DMS 273 (cell line): Measurements from ENCODE around the gene HS3ST2.
"Not testable (repeated sequence)": the region's sequence is repeated elsewhere in the genome, so short reads cannot be mapped to it uniquely, and the experiment has no call there.

Experiments
- DNase-seq: peaks from one replicate; lab custom pipeline; 2025; ENCODE audit not compliant: unreplicated experiment; lab: John Stamatoyannopoulos, UW

Gene HS3ST2

DNA sequence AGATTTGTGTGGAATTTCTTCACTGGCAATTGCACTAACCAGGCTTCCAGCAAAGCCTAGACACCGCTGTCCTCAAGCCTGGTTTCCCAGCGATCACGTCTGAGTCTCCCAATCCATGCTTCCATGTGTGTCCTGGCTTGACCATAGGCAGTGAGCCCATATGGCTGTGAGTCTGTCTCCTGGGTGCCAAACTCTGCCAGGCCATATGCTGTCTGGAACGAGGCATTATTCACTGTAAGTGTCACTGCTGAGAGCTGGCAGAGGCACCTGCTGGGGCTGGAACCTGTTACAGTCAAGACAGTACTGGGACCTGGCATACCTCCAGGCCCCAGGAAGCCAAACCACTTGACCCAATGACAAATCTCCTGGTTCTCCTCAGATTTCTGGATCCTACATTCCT lies 60.4 kb downstream of the HS3ST2 start:
- peak; percentile 49 for DNase-seq

DNA sequence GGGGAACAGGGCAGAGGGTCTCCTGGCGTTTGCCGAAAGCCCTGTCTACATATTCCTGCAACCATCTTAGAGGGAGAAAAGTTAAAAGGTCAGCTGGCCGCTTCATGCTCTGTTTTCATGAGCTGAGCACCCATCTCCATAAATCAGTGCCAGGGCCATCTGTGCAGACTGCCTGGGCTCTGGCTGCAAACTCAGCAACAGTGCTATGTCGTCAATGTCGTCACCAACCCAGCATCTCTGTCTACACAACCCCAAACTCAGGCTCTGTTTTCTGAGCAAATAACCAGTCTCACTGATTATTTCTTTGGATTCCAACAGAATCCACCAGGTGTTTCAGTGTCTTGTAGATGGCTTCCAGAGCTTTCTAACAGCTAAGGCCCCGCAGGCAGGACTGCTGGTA lies 65.0 kb downstream of the HS3ST2 start:
- DNase-seq, result peak; percentile 5

DNA sequence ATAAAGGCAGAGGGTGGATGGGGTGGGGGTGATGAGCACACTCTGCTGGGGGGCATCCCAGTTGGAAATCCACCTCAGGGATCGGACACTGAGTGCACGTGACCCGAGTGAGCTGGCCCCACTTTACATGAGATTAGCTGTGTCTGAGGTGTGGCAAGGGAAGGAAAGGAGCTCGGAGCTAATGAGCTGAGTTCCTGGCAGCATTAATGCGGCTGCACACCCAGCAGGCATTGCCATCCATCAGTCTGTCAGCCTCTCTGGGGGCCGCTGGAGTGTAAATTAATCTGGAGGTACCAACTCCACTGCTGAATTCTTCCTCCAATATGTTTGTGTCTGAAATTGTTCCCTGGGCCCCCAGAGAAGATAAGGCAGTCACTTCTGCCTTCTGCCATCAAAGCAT lies 65.5 kb downstream of the HS3ST2 start:
- DNase-seq, result no peak

DNA sequence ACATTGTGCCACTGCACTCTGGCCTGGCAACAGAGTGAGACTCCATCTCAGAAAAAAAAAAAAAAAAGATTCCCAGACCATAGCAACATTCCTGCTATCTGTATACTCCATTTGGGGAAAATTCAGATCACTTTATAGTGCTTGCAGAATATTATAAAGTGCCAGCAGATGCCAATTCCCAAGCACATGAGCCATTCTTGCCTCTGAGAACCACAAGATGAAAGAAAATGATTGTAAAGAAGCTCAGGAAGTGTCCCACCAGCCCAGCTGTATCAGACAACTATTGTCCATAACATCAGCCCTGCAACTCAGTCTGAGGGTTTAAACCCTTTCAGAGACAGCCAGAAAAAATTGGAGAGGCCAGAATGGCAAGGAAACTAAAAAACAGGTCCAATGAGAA lies 69.0 kb downstream of the HS3ST2 start:
- no peak for DNase-seq

DNA sequence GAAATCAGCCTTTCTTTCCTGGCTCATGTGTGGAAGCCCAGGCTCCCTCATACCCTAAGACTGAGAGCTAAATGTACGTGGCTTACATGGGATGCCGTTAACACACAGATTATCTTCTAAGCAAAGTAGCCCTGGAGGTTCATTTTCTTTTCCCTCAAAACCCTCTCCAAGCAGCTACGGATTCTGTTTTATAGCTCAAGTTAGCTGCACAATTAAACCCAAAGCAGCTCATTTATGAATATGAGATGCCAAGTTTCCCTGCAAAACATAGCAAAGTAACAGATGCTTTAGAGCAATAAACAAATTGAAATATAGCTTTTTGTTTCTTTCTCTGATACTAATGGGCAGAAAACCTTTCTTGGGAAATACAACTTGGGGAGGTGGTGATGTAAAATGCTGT lies 72.0 kb downstream of the HS3ST2 start:
- no peak for DNase-seq

DNA sequence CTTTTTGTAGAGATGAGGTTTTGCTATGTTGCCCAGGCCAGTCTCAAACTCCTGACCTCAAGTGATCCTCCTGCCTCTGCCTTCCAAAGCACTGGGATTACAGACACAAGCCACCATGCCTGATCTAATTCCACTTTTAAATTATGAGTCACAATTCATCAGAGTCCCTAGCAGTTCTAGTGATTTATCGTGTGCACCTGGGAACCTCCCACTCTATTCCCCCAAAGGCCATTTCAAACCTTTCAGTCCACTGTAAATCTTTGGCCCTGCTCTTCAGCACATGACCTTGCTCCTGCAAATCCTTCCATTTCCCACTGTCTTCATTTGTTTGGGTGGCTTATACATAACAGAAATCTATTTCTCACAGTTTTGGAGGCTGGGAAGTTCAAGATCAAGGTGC lies 73.0 kb downstream of the HS3ST2 start:
- DNase-seq, result no peak

DNA sequence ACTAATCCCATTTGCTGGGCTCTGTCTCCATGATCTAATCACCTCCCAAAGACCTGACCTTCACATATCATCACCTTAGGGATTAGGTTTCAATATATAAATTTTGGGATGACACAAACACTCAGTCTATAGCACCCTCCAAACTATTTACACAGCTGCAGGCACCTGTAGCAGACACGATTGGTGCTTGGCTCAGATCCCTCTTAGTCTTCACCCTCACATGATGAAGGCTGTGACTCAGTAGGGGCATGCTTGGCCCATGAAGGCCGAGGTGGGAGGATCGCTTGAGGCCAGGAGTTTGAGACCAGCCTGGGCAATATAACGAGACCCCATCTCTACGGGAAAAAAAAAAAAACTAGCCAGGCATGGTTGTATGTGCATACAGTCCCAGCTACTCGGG lies 73.5 kb downstream of the HS3ST2 start:
- no peak for DNase-seq

DNA sequence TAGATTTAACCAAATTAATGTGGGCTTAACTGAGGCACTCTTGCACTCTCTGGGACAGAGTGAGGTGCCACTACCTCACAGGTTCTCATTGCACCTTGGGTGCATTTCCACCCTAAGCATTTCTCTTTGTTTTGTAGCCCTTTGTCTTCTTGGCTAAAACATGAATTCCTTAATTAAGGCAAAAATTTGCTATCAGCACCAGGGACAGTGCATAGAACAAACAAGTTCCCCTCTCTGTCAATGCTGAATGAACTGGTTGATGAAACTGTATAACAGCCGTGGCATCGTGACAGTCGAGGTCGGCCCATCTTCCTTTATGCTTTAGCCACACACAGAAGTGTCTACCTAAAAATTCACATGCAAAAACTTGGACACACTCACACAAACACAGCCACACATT lies 74.8 kb downstream of the HS3ST2 start:
- no peak for DNase-seq

DNA sequence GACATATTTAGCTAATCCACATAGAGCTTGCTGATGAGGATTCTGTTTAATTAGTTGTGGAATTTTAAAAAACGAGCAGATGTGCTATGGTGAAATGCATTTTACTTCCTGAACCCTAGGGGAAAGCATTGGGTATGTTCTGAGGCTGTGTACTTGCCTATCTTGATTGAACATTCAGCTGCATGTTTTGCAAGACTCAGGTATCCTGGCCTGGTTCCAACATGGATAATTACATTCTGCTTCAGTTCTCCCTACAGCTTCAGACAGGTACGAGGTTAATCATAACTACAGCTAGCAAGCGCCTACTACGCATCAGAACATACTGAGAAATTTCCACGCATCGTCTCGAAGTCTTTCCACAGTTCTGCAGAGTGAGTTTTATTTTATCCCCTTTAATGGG lies 77.0 kb downstream of the HS3ST2 start:
- no peak for DNase-seq

DNA sequence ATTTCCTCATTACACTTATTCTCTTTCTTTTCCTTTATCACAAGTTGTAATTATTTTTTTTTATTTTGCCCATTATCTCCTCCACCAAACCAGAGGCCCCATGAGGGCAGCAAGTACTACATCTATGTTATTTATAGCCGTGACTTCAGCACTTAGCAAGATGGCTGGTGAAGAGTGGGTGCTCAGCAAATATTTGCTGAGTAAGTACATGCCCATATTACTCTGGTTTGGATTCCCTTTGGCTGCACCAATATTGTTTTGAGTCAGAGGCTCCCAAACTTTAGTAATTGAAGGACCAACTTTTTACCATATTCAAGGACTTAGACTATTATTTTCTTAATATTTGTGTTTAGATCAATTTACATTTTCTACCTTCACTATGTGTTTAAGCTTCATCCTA lies 83.2 kb downstream of the HS3ST2 start:
- DNase-seq, result no peak

DNA sequence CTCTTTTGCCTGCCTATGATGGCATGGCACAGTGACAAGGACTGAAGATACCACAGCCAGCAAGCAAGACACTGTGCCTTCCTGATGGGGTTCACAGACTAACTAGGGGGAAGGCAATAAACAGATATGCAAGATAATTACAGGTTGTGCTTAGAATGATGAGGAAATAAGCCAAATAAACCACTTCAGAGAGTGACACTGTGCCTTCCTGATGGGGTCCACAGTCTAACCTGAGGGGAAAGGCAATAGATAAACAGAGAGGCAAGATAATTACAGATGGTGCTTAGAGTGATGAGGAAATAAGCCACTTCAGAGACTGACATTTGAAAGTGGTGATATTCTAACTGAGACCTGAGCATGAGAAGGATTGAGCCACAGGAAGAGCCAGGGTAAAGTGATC lies 84.2 kb downstream of the HS3ST2 start:
- DNase-seq, result no peak

DNA sequence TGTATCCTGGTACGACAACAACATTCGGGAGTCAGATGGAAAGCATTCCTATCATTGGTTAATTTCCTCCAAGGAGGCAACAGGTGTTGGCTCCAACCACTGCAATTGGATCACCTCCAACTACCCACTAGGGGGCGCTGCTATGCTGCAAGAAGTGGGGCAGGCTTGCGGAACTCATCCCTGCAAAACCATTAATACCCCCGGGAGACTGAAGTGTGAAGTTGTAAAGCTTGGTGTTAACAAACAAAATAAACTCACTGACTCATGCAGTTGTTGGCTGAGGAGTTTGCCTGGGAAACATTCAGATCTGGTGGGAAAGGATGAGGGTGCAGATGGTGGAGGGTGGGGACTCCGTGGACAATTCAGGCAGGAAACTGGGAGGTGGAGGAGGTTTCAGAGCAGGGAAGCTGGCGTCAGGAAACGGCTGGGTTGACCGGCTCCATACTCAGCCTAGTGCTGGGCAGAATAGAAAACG lies 84.9 kb downstream of the HS3ST2 start:
- peak; percentile 86 for DNase-seq

DNA sequence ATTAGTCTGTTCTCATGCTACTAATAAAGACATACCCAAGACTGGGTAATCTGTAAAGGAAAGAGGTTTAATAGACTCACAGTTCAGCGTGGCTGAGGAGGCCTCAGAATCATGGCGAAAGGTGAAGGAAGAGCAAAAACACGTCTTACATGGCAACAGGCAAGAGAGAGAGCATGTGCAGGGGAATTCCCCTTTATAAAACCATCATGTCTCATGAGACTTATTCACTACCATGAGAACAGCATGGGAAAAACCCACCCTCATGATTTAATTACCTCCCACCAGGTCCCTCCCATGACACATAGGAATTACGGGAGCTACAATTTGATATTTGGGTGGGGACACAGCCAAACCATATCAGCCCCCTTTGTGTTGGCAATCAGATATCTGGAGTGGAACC lies 85.6 kb downstream of the HS3ST2 start:
- not testable (repeated sequence) for DNase-seq

DNA sequence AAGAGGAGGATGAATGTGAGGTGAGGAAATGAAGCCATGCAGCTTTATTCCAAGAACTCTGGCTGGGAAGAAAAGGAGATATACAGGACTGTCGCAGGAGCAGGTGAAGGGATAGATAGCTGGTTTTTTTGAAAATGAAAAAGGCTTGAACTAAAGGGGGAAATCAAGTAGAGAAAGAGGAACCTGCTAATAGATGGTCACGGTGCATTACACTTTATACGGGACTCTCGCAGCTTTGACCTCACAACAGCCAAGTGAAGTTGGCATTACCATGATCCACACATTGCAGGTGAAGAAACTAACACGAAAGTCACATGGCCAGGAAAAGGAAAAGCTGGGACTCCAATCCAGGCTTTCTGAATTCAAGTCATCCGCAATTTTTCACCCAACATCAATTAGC lies 86.9 kb downstream of the HS3ST2 start:
- no peak for DNase-seq

DNA sequence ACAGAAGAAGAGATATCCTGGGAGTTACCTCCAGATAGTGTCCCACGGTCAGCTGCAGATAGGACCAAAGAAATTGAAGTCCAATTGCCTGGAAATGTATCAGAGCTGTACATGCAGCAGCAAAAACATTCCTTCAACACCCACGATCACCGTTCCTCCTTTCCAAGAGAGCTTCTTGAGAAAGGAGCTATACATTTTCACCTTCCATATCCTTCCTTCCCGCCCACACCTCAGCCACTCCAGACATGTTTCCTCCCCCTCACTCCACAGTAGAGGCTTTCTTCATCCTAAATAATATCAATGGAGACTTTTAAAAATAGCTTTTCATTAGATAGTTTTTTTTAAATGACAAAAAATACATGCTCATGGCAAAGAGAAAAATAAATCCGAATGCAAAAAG lies 87.6 kb downstream of the HS3ST2 start:
- no peak for DNase-seq

DNA sequence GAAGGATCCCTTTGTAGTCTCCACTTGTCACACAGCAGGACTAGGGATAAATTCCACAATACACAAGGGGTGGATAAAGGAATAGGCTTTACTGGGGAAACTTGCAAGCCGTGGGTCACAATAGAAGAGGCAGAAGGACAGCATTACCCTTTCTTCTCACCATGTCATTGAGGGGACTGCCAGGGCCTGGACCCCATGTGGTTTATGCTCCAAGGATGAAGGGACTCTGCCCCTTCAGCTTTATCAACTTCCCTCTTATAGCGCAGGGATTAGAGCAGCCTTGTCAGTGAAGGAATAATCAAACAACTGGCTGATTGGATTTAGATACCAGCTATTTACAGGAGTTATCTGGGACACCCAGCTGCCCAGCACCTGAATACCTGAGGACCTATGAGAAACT lies 89.8 kb downstream of the HS3ST2 start:
- DNase-seq, result no peak

DNA sequence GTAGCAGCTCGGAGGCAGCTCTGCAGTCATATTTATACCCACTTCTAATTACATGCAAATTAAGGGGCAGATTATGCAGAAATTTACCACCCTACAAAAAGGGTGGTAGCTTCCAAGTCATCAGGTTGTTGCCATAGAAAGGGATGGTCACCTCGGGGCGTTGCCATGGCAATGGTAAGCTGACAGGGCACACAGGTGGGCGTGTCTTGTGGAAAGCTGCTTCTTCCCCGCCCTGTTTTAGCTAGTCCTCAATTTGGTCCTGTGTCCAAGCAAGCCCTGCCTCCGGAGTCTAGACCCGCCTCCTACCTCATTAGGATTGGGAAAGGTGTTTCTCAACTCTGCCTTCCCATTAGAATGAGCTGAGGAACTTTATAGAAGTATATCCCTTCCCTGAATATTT lies 98.7 kb downstream of the HS3ST2 start:
- peak; percentile 4 for DNase-seq

DNA sequence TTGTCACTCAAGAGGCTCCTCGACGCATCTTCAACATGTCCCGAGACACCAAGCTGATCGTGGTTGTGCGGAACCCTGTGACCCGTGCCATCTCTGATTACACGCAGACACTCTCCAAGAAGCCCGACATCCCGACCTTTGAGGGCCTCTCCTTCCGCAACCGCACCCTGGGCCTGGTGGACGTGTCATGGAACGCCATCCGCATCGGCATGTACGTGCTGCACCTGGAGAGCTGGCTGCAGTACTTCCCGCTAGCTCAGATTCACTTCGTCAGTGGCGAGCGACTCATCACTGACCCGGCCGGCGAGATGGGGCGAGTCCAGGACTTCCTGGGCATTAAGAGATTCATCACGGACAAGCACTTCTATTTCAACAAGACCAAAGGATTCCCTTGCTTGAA lies 101.0 kb downstream of the HS3ST2 start:
- DNase-seq, result no peak

DNA sequence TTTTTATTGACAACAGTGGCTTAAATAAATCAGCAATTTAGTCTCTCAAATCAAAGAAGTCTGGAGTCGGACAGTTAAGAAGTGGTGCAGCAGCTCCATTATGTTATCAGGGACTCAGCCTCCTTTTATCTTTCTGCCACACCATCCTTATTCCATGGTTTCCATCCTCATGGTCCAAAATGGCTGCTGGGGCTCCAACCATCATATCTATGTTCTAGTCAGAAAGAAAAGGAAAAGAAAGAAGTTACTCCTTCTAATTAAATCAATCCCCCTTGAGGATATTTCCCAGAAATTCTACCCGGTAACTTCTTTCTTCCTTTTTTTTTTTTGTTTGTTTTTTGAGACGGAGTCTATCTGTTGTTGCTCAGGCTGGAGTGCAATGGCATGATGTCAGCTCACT lies 109.5 kb downstream of the HS3ST2 start:
- no peak for DNase-seq

DNA sequence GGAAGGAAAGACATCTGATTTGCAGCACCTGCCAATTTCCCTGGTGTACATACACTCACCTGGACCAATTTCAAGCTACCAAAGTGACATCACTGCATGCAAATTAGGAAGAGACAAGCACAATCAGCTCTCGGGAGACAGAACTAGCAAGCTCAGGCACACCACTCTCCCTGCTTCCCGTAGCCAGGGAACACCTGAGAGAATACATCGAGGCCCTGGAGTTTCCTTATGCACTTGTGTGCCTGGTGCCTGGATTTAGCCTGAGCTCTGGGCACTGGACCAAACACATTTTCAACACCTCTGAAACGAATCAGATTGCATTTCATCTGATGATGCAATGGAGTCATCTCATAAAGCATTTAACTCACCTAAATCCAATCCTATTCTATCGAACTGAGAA lies 110.5 kb downstream of the HS3ST2 start:
- no peak for DNase-seq

DNA sequence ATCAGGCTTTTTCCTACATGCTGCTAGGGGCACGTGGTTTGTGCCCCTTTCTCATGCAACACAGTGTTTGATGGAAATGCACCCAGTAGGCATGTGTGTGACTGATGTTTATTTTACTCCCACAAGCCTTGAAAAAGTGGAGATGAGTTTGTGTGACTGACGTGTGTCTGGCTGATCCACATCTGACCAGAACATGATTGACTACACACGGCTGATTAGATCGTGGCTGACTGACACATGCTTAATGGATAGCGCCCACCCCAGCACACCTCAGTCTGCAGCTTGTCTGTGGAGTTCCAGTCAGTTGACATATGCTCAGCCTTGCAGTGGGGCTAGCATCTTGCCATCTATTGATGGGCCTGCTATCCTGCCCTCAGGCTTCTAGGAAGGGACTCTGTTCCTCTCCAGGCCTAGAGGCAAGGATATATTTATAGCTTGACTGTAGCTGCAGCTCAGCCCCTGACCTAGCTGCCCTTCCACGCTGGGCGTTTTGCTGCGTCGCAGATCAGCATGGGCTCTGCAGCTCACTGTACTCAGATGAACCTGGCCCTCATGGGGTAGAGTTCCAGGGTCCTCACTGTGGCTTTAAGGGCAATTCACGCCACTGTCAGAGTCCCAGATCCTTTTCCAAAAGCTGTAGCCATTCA lies 112.3 kb downstream of the HS3ST2 start:
- no peak for DNase-seq

DNA sequence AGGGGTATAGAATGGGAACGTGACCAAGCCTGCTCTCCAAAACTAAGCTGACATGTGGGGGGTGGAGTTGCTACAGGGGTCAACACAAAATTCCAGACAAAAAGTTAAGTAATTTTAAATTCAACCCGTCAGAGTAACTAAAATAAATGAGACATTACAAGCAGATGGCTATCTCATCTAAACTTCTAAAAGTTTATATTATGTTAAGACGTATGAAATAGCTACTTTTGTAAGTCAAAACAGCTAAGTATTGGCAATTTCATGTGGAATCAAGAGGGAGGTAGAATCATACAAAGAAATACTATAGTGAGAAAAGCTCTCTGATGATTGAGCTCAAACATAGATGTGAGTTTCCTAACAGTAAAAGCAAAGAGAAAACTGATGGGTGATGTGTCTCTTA lies 113.3 kb downstream of the HS3ST2 start:
- DNase-seq, result no peak

DNA sequence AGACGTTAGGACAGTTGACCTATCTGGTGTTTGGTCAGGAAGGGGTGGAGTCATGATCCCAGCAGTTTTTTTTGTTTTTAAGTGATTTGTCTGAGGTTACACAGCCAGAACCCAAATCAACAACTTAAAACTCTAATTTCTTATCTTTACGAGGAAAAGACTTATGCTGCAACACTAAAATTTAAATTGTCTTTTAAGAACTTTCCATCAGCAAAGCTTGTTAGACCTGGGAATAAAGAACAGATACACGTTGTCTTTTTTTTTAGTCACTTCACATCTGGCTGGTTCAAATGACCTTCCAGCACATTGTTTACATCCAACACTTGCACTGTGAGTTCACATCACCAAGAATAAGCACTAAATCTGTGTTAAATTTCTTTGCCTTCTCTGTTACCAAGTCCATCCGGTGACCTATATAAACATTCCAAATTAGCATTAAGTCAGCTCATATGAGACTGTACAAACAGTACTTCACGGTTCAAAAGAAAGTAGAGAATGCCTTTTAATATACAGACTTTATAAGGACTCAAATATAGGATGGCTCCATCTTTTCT lies 115.0 kb downstream of the HS3ST2 start:
- no peak for DNase-seq
